ENCODE data around the gene BBS2. TPM values are rescaled to one million over a fixed set of nuclear protein-coding genes. Genes with fewer than 3 reads are reported as not detected.

Gene BBS2
- 10 to 100 TPM; 29.4 to 51.2 (median 45.5) TPM for total RNA-seq

- Histone ChIP-seq H3K27ac (peak within 1 kb of the TSS; percentile 21 to 93 (median 84)), H3K9me3 (no peaks in the 10 kb centered on the region)
These were observed at the start of gene BBS2 for GRCh38 chr16:56519459-56520250. Gene BBS2, minus strand, starts transcription at chr16:56520024. Its CDS starts 162 bp downstream, at chr16:56519862.

GRCh38 chr16:56564793-56565477 is 45.1 kb upstream of the BBS2 start, which contains the start of gene MT4:
Gene MT4, plus strand, starts transcription at chr16:56565073. Its CDS starts 56 bp downstream, at chr16:56565129.
- no peak within 1 kb of the TSS for H3K27ac ChIP-seq
- H3K27me3 ChIP-seq: peaks cover 24% of the 10 kb centered on the region
- no peaks in the 10 kb centered on the region for H3K4me1 ChIP-seq
- no peak within 1 kb of the TSS for H3K4me3 ChIP-seq
- no peaks in the 10 kb centered on the region for H3K9me3 ChIP-seq
- no peaks in the 10 kb centered on the region for H3K36me3 ChIP-seq
- no peak for ATAC-seq
- 80% methylated on average over 1 of the region's 12 CpGs; no CpG with 5 or more reads in 1 of the 2 donors for WGBS, 2 donors (ENCODE audit: low coverage in 1 of 2)
- TF ChIP-seq CTCF (IDR thresholded peaks at IDR 0.05): no peak
- TF ChIP-seq POLR2AphosphoS5 (IDR thresholded peaks at IDR 0.05): no peak
- TF ChIP-seq POLR2A (IDR thresholded peaks at IDR 0.05): no peak
- no peak for TF ChIP-seq EP300 (IDR thresholded peaks at IDR 0.05)

More at GRCh38 chr16:56519459-56520250, at the start of gene BBS2:
- H3K36me3 ChIP-seq: no peaks in the 10 kb centered on the region
- ATAC-seq: peak; percentile 96
- peak within 1 kb of the TSS; percentile 84 to 92 for H3K4me3 ChIP-seq
- TF ChIP-seq POLR2A (IDR thresholded peaks at IDR 0.05) (peak; percentile 71 to 82), POLR2AphosphoS5 (IDR thresholded peaks at IDR 0.05) (peak; percentile 82), CTCF (IDR thresholded peaks at IDR 0.05) (peak in 3 of 4 experiments; percentile 22 to 36 (median 26)), EP300 (IDR thresholded peaks at IDR 0.05) (no peak)
- no peaks in the 10 kb centered on the region for H3K27me3 ChIP-seq
- H3K4me1 ChIP-seq: peaks cover 0 to 50% (median 0%) of the 10 kb centered on the region in 3 donors
- 0% methylated on average over 2 to 4 of the region's 65 CpGs for WGBS, 2 donors (ENCODE audit: low coverage in 1 of 2)

- no peak for ATAC-seq
- WGBS, 2 donors (ENCODE audit: low coverage in 1 of 2): 45 to 86% methylated on average over 1 of the region's 1 CpG
These were observed 41.3 kb upstream of the BBS2 start for GRCh38 chr16:56561126-56561525.

GRCh38 chr16:56560447-56560846 is 40.6 kb upstream of the BBS2 start:
- Histone ChIP-seq H3K4me1 (no peaks in the 10 kb centered on the region), H3K27ac (no peak overlapping the region), H3K36me3 (no peaks in the 10 kb centered on the region), H3K27me3 (peaks cover 37% of the 10 kb centered on the region), H3K4me3 (no peak overlapping the region), H3K9me3 (no peaks in the 10 kb centered on the region)
- ATAC-seq: no peak
- TF ChIP-seq CTCF (IDR thresholded peaks at IDR 0.05): no peak
- TF ChIP-seq POLR2A (IDR thresholded peaks at IDR 0.05): no peak
- no peak for TF ChIP-seq EP300 (IDR thresholded peaks at IDR 0.05)
- no peak for TF ChIP-seq POLR2AphosphoS5 (IDR thresholded peaks at IDR 0.05)
- WGBS, 2 donors (ENCODE audit: low coverage in 1 of 2): 19 to 50% methylated on average over 1 of the region's 1 CpG

More at GRCh38 chr16:56561126-56561525, 41.3 kb upstream of the BBS2 start:
- Histone ChIP-seq H3K36me3 (no peaks in the 10 kb centered on the region), H3K4me1 (no peaks in the 10 kb centered on the region), H3K9me3 (no peaks in the 10 kb centered on the region), H3K27ac (no peak overlapping the region), H3K4me3 (no peak overlapping the region), H3K27me3 (peaks cover 30% of the 10 kb centered on the region)
- TF ChIP-seq POLR2AphosphoS5 (IDR thresholded peaks at IDR 0.05): no peak
- no peak for TF ChIP-seq EP300 (IDR thresholded peaks at IDR 0.05)
- TF ChIP-seq CTCF (IDR thresholded peaks at IDR 0.05): no peak
- TF ChIP-seq POLR2A (IDR thresholded peaks at IDR 0.05): no peak
